Stomach (tissue), 4 donors: ENCODE data around the gene TNS3.

Experiments
- EP300 ChIP-seq: sonication (generic); formaldehyde crosslinking; IDR thresholded peaks from one replicate; pipeline ENCODE4 v1.6.1; 2017; ENCODE audit warnings: antibody characterized with exemption
- POLR2AphosphoS5 ChIP-seq, 3 donors: sonication (generic); formaldehyde crosslinking; IDR thresholded peaks; one replicate each; pipeline ENCODE4 v1.6.1; 2016; ENCODE audit warnings: antibody characterized with exemption in 3 of 3
- TF ChIP-seq, protein P1 (sequence below), 7 experiments: fragments of 450-650 bp in 4 of 7; fragments of 200-600 bp in 3 of 7; sonication (generic) in 3 of 7; IDR thresholded peaks; one replicate each; pipeline ENCODE4 v1.5.1; 2016 to 2019; ENCODE audit warnings: antibody characterized with exemption in 7 of 7, control low read depth in 2 of 7, mild to moderate bottlenecking in 1 of 7

DNA sequence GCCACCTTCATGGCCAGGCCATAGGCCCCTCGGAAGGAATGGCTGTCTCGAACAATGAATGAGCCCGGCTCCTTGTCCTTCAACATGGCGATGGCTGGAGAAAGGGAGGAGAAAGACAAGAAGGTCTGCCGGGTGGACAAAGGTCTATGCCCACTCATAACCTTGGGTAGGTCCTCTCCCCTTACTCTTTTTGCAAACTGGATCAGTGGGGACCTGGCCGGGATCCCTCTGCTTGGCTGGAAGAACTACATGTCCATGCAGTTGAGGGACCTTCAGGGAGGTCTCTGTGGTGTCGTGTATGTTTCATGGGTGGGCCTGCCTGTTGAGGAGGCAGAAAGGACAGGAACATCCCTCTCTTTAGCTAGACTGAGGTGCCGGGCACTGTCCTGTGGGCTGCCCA, 284.8 kb downstream of the TNS3 start:
- TF ChIP-seq, protein P1, sequence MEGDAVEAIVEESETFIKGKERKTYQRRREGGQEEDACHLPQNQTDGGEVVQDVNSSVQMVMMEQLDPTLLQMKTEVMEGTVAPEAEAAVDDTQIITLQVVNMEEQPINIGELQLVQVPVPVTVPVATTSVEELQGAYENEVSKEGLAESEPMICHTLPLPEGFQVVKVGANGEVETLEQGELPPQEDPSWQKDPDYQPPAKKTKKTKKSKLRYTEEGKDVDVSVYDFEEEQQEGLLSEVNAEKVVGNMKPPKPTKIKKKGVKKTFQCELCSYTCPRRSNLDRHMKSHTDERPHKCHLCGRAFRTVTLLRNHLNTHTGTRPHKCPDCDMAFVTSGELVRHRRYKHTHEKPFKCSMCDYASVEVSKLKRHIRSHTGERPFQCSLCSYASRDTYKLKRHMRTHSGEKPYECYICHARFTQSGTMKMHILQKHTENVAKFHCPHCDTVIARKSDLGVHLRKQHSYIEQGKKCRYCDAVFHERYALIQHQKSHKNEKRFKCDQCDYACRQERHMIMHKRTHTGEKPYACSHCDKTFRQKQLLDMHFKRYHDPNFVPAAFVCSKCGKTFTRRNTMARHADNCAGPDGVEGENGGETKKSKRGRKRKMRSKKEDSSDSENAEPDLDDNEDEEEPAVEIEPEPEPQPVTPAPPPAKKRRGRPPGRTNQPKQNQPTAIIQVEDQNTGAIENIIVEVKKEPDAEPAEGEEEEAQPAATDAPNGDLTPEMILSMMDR (IDR thresholded peaks at IDR 0.05) = no peak
- TF ChIP-seq POLR2AphosphoS5 (IDR thresholded peaks at IDR 0.05) (no peak), EP300 (no peak)
